Keratinocyte (primary cell): ENCODE results near the gene CD244. TPM values are rescaled to one million over a fixed set of nuclear protein-coding genes. Genes with fewer than 3 reads are reported as not detected.

ENCODE experiments used
- DNase-seq: peaks from one replicate; pipeline ENCODE4 v3.0.0-alpha.2; 2011; ENCODE audit warnings: low read depth, missing footprints, low spot score
- FAIRE-seq: peaks from 2 replicates; lab custom pipeline; 2011; peaks lifted over from hg19 to GRCh38; lab: Jason Lieb, UNC
- H2AFZ ChIP-seq: 2 replicates; pipeline ENCODE4 v1.6.0; 2012; ENCODE audit warnings: low read length, control low read depth, inconsistent platforms; ENCODE audit not compliant: control insufficient read depth
- H3K27ac ChIP-seq: 2 replicates; pipeline ENCODE4 v1.5.1; 2011; ENCODE audit warnings: low read length; ENCODE audit not compliant: control insufficient read depth, insufficient read depth
- H3K27me3 ChIP-seq: 3 replicates; pipeline ENCODE4 v1.6.0; 2011; ENCODE audit warnings: low read length; ENCODE audit not compliant: control insufficient read depth, insufficient read depth; ENCODE audit errors: extremely low read depth
- H3K36me3 ChIP-seq, 2 experiments: 2 replicates in 1 of 2; 3 replicates in 1 of 2; pipeline ENCODE4 v1.5.1; 2011; ENCODE audit warnings: low read length in 2 of 2, mild to moderate bottlenecking in 1 of 2; ENCODE audit not compliant: control insufficient read depth in 2 of 2, insufficient read depth in 2 of 2; ENCODE audit errors: extremely low read depth in 1 of 2
- H3K4me1 ChIP-seq: 3 replicates; pipeline ENCODE4 v1.5.1; 2011; ENCODE audit warnings: low read length; ENCODE audit not compliant: control insufficient read depth, insufficient read depth; ENCODE audit errors: extremely low read depth
- H3K4me2 ChIP-seq: 3 replicates; pipeline ENCODE4 v1.6.0; 2011; ENCODE audit warnings: low read depth, low read length; ENCODE audit not compliant: control insufficient read depth, insufficient read depth; ENCODE audit errors: extremely low read depth
- H3K4me3 ChIP-seq, 3 experiments: fragments of 200-600 bp in 1 of 3; sonication (generic) in 1 of 3; 2 replicates in 2 of 3; 3 replicates in 1 of 3; pipeline ENCODE4 v1.5.1; 2011 to 2016; ENCODE audit warnings: low read length in 3 of 3, mild to moderate bottlenecking in 3 of 3, control low read depth in 2 of 3, inconsistent platforms in 1 of 3, low read depth in 1 of 3, mixed read lengths in 1 of 3, mixed run types in 1 of 3, moderate library complexity in 1 of 3; ENCODE audit not compliant: control insufficient read depth in 2 of 3, insufficient read depth in 2 of 3; ENCODE audit errors: extremely low read depth in 1 of 3
- H3K79me2 ChIP-seq: 2 replicates; pipeline ENCODE4 v1.6.0; 2012; ENCODE audit warnings: low read length; ENCODE audit not compliant: control insufficient read depth, insufficient read depth
- H3K9ac ChIP-seq: 3 replicates; pipeline ENCODE4 v1.6.0; 2011; ENCODE audit warnings: low read length; ENCODE audit not compliant: control insufficient read depth, insufficient read depth; ENCODE audit errors: extremely low read depth
- H3K9me1 ChIP-seq: 3 replicates; pipeline ENCODE4 v1.6.0; 2011; ENCODE audit warnings: low read length; ENCODE audit not compliant: control insufficient read depth, insufficient read depth; ENCODE audit errors: extremely low read depth
- H3K9me3 ChIP-seq: 2 replicates; pipeline ENCODE4 v1.5.1; 2012; ENCODE audit warnings: low read depth, low read length; ENCODE audit not compliant: control insufficient read depth
- H4K20me1 ChIP-seq: 3 replicates; pipeline ENCODE4 v1.6.0; 2011; ENCODE audit warnings: low read length; ENCODE audit not compliant: control insufficient read depth, insufficient read depth; ENCODE audit errors: extremely low read depth
- EZH2 ChIP-seq: IDR thresholded peaks from one replicate; pipeline ENCODE4 v1.6.1; 2012; ENCODE audit warnings: inconsistent platforms, mild to moderate bottlenecking, low read length, moderate library complexity
- dilution Hi-C: fragments of 300-500 bp; cut with MboI; formaldehyde crosslinking; loops from one replicate; pipeline ENCODE4 v1.7.0; 2020; ENCODE audit warnings: low sequenced_read_pairs; ENCODE audit not compliant: extremely low pct_ligation_motif_present
- polyA plus RNA-seq, 5 experiments: library from polyadenylated mRNA; depleted of rRNA in 3 of 5; stranded (reverse) in 3 of 5; stranded (forward) in 1 of 5; unstranded in 1 of 5; fragments of >200 nt; gene quantifications; 1 replicate in 1 of 5; 2 replicates in 3 of 5; 3 replicates in 1 of 5; pipeline versions ENCODE4 v1.2.1 to v1.2.3, GENCODE V29; 2011 to 2012; ENCODE audit warnings: missing spikeins in 2 of 5, low read depth in 1 of 5, low replicate concordance in 1 of 5
- TF ChIP-seq, protein P1 (sequence below), 3 experiments: IDR thresholded peaks in 1 of 3; conservative IDR thresholded peaks in 1 of 3; optimal IDR thresholded peaks in 1 of 3; 2 replicates in 2 of 3; 3 replicates in 1 of 3; pipeline versions ENCODE3 to v1.5.1; 2011; ENCODE audit warnings: low read length in 3 of 3, mild to moderate bottlenecking in 3 of 3, moderate library complexity in 2 of 3, control low read depth in 1 of 3, inconsistent platforms in 1 of 3; ENCODE audit not compliant: insufficient read depth in 2 of 3; ENCODE audit errors: extremely low read depth in 1 of 3

CD244 gene
- polyA plus RNA-seq, 1 donor (not counting 4 experiments of a cell fraction or from before 2014, with no cell fraction given), result not detected

DNA sequence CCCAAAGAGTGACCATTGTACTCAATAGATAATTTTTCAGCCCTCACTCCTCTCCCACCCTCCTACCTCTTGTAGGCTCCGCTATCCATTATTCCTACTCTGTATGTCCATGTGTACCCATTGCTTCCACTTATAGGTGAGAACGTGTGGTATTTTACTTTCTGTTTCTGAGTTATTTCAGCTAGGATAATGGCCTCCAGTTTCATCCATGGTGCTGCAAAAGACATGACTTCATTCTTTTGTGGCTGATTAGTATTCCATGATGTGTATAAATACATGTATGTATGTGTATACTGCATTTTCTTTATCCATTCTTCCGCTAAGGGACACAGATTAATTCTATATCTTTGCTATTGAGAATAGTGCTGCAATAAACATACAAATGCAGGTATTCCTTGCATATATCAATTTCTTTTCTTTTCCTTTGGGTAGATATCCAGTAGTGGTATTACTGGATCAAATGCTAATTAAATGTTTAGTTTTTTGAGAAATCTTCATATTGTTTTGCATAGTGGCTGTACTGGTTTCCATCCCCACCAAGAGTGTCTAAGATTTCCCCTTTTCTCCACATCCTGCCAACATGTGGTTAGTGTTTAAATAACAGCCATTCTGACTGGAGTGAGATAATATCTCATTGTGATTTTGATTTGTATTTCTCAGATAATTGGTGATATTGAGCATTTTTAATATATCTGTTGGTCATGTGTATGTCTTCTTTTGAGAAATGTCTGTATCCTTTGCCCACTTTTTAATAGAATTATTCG is 61.9 kb downstream of the CD244 start:
- H4K20me1 ChIP-seq, result no peaks in the 10 kb centered on the region
- H3K27me3 ChIP-seq, result no peaks in the 10 kb centered on the region
- H3K9me3 ChIP-seq, result no peaks in the 10 kb centered on the region
- TF ChIP-seq, protein P1, sequence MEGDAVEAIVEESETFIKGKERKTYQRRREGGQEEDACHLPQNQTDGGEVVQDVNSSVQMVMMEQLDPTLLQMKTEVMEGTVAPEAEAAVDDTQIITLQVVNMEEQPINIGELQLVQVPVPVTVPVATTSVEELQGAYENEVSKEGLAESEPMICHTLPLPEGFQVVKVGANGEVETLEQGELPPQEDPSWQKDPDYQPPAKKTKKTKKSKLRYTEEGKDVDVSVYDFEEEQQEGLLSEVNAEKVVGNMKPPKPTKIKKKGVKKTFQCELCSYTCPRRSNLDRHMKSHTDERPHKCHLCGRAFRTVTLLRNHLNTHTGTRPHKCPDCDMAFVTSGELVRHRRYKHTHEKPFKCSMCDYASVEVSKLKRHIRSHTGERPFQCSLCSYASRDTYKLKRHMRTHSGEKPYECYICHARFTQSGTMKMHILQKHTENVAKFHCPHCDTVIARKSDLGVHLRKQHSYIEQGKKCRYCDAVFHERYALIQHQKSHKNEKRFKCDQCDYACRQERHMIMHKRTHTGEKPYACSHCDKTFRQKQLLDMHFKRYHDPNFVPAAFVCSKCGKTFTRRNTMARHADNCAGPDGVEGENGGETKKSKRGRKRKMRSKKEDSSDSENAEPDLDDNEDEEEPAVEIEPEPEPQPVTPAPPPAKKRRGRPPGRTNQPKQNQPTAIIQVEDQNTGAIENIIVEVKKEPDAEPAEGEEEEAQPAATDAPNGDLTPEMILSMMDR (optimal IDR thresholded peaks at IDR 0.05 in 1 of 3, IDR thresholded peaks at IDR 0.05 in 1 of 3, conservative IDR thresholded peaks at IDR 0.05 in 1 of 3; ENCODE audit: extremely low read depth in 1 of 3, insufficient read depth in 2 of 3, low read length in 3 of 3), result no peak
- TF ChIP-seq EZH2, result no peak
- H3K4me3 ChIP-seq, result no peak overlapping the region
- H3K79me2 ChIP-seq, result no peaks in the 10 kb centered on the region
- no peak overlapping the region for H3K4me2 ChIP-seq
- H3K9me1 ChIP-seq, result no peaks in the 10 kb centered on the region
- H3K27ac ChIP-seq, result no peak overlapping the region
- DNase-seq (no peak), FAIRE-seq (no peak)
- H3K9ac ChIP-seq, result no peak overlapping the region
- H3K36me3 ChIP-seq, result no peaks in the 10 kb centered on the region
- H2AFZ ChIP-seq, result no peak overlapping the region
- dilution Hi-C loops, result no loop called here
- H3K4me1 ChIP-seq, result peaks cover 5% of the 10 kb centered on the region

DNA sequence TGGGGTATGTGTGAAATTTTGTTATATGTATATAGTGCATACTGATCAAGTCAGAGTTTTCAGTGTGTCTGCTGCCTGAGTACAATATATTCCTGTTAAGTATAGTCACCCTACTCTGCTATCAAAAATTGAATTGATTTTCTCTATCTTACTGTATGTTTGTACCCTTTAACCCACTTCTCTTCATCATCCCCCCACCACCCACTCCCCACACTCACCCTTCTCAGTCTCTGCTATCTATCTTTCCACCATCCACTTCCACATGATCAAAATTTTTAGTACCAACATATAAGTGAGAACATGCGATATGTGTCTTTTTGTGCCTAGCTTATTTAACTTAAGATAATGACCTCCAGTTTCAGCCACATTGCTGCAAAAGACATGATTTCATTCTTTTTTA is 62.5 kb downstream of the CD244 start:
- dilution Hi-C loops, result no loop called here
- TF ChIP-seq, protein P1 (optimal IDR thresholded peaks at IDR 0.05 in 1 of 3, IDR thresholded peaks at IDR 0.05 in 1 of 3, conservative IDR thresholded peaks at IDR 0.05 in 1 of 3; ENCODE audit: extremely low read depth in 1 of 3, insufficient read depth in 2 of 3, low read length in 3 of 3), result no peak
- TF ChIP-seq EZH2, result no peak
- H3K4me2 ChIP-seq, result no peak overlapping the region

More for the DNA sequence above, 62.5 kb downstream of the CD244 start:
- peaks cover 5% of the 10 kb centered on the region for H3K4me1 ChIP-seq
- no peak for FAIRE-seq
- H3K9me1 ChIP-seq, result no peaks in the 10 kb centered on the region
- no peaks in the 10 kb centered on the region for H3K9me3 ChIP-seq
- DNase-seq, result no peak
- H3K79me2 ChIP-seq, result no peaks in the 10 kb centered on the region
- H3K9ac ChIP-seq, result no peak overlapping the region
- H2AFZ ChIP-seq, result no peak overlapping the region
- no peaks in the 10 kb centered on the region for H3K36me3 ChIP-seq
- H3K27me3 ChIP-seq, result no peaks in the 10 kb centered on the region
- no peak overlapping the region for H3K4me3 ChIP-seq
- H3K27ac ChIP-seq, result no peak overlapping the region
- no peaks in the 10 kb centered on the region for H4K20me1 ChIP-seq
